ENCODE measurements around the gene ZNF793.

Gene ZNF793

GRCh38 chr19:37572203-37572602, 65.5 kb downstream of the ZNF793 start:
- TF ChIP-seq CTCF (conservative IDR thresholded peaks at IDR 0.05): no peak

DNA sequence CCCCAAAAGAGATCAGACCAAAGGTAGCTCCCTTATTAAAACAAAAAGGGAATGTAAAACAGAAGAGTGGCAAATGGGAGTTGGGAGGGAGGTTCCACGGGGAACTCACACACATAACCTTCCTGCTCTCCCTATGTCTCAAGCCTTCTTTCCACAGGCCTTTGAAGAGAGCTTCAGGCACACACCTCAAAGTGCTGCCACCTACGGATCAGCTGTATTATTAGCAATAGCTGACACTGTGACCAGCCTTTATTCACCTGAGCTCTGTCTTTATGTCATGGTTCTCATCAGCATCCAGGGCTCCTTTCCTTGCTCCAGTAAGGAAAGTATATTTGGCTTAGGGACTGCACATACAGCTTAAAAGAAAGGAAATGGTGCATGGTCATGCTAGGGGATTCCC, 76.6 kb downstream of the ZNF793 start:
- no peak overlapping the region for H3K27ac ChIP-seq
- no peak for TF ChIP-seq CTCF (conservative IDR thresholded peaks at IDR 0.05)

More at GRCh38 chr19:37572203-37572602, 65.5 kb downstream of the ZNF793 start:
- H3K27ac ChIP-seq: no peak overlapping the region

Measured in VCaP (cell line).